Central memory CD8-positive, alpha-beta T cell (primary cell): ENCODE data around the gene LRRC37A2.
"Not testable (repeated sequence)": the region's sequence is repeated elsewhere in the genome, so short reads cannot be mapped to it uniquely, and the experiment has no call there.

Experiments used
- ATAC-seq: fragments of 150-1000 bp; cut with Tn5 transposase; replicated peaks from 2 replicates; pipeline ENCODE4 v1.10.0; 2022; ENCODE audit warnings: mild to moderate bottlenecking, moderate FRiP score, moderate number of reproducible peaks; ENCODE audit not compliant: poor library complexity, severe bottlenecking; ENCODE audit errors: extremely low read depth
- DNase-seq, 2 donors: peaks; one replicate each; pipeline ENCODE4 v3.0.0; 2021; ENCODE audit warnings: low spot score in 2 of 2
- H3K27ac Mint-ChIP-seq: one replicate; pipeline ENCODE4 v1.8.0; 2022; ENCODE audit warnings: low read depth, mild to moderate bottlenecking, moderate library complexity, mixed read lengths
- H3K27me3 Mint-ChIP-seq: one replicate; pipeline ENCODE4 v1.8.0; 2022; ENCODE audit warnings: mixed read lengths
- H3K36me3 Mint-ChIP-seq: one replicate; pipeline ENCODE4 v1.8.0; 2022; ENCODE audit warnings: mild to moderate bottlenecking, moderate library complexity, mixed read lengths; ENCODE audit not compliant: insufficient read depth
- H3K4me1 Mint-ChIP-seq: one replicate; pipeline ENCODE4 v1.8.0; 2022; ENCODE audit warnings: mixed read lengths
- H3K4me3 Mint-ChIP-seq: one replicate; pipeline ENCODE4 v1.8.0; 2022; ENCODE audit warnings: mild to moderate bottlenecking, moderate library complexity, mixed read lengths
- H3K9me3 Mint-ChIP-seq: one replicate; pipeline ENCODE4 v1.8.0; 2022; ENCODE audit warnings: mixed read lengths

LRRC37A2 gene

DNA sequence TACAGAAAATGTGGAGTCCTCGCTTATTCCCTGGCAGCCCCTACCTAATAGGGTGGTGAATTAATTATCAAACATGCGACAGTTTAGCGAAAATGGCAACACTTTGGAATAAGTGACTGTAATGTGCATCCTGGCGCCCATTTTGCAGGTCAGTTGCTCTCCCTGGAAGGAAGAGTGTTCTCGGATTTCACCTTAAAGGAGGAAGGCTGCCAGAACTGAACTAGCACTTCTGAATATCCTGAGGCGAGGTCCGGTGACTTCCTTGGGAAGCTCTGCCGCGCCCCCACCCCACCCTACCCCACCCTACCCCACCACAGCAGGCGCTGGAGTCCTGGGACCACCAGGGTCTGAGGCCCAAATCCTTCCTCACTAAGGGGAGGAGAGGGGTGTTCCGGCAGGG is at the start of gene LRRC37A2:
TSS of gene LRRC37A2 (plus strand) at position 301 of the 400 bp plus-strand sequence. CDS start 245 bp downstream, outside the sequence.
- not testable (repeated sequence) for H3K4me3 Mint-ChIP-seq, H3K27ac Mint-ChIP-seq, H3K9me3 Mint-ChIP-seq, H3K36me3 Mint-ChIP-seq, DNase-seq, H3K27me3 Mint-ChIP-seq, H3K4me1 Mint-ChIP-seq, ATAC-seq

DNA sequence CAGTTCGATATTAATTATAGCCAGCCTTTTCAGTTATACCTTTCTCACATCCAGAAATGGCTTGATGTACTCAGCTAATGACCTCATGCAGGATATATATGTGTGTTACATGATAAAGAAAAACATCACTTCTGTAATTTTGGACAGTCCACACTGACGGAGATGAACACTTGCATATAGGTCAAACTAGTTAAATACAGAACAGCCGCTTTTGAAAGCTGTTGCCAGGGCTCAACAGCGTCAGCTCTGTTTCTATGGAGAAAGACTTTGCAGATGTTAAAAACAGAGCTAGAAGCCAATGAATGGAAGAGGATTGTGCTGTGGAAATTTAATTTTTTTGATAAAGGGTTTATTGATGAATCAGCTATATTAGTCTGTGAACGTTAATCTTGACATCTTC is 44.6 kb upstream of the LRRC37A2 start:
- ATAC-seq, H3K9me3 Mint-ChIP-seq, H3K36me3 Mint-ChIP-seq, H3K27me3 Mint-ChIP-seq, H3K4me1 Mint-ChIP-seq, DNase-seq, H3K4me3 Mint-ChIP-seq, H3K27ac Mint-ChIP-seq: not testable (repeated sequence)

DNA sequence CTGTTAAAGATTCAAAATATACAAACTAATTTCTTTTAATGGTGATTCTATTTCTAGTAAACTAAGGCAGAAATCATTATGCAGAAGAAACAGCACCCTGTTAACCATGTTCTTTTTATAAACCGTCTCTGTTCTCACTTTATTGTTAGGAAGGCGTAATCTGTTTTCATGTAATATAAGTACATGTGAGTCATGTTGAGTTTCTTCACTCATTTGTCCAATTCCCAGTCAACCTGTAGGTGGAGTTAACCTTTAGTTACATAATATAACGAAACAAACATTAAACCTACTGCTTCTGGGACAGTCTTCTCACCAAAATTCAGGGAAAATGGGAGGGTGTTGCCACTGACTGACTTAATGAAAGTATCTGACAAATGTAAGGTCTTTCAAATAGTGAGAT is 37.8 kb upstream of the LRRC37A2 start:
- not testable (repeated sequence) for H3K4me3 Mint-ChIP-seq, H3K27me3 Mint-ChIP-seq, H3K4me1 Mint-ChIP-seq, DNase-seq, H3K27ac Mint-ChIP-seq, ATAC-seq, H3K9me3 Mint-ChIP-seq, H3K36me3 Mint-ChIP-seq

DNA sequence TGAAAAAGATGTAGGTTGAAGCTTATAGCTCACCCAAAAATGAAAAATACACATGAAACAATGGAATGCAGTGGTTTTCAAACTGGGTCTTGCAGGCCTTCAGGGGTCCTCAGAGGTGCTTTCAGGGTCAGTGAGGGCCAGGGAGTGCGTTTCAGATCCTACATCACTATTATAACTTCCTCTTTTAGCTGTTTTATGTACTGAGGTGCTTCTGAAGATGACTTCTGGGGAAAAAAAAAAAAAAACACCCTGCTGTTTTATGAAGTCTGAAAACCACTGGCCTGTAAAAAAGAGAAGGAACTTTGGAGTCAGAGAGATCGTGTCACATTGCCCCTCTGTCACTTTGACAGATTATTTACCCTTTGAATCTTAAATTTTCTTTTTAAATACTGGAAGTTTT is 36.7 kb upstream of the LRRC37A2 start:
- H3K36me3 Mint-ChIP-seq, result not testable (repeated sequence)

DNA sequence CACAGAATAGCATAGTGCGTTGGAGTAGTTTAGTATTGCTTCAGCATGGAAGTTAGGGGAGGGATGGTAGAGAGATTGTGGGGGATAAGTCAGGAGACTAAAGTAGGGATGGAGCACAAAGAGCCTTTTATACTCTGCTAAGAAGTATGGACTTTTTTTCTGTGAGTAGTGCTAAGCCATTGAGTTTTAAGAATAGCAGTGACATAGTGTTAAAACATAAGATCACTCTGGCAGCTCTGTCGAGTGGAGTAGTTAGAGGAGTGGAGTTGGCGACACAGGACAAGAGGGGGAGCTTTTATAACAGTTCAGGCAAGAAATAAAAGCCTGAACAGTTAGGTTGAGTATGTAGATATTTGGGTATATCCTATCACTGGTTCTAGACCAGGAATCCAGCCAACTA is 33.4 kb upstream of the LRRC37A2 start:
- DNase-seq, H3K27me3 Mint-ChIP-seq, H3K4me3 Mint-ChIP-seq, H3K36me3 Mint-ChIP-seq, ATAC-seq, H3K9me3 Mint-ChIP-seq, H3K27ac Mint-ChIP-seq, H3K4me1 Mint-ChIP-seq: not testable (repeated sequence)

More for the DNA sequence above, 36.7 kb upstream of the LRRC37A2 start:
- not testable (repeated sequence) for DNase-seq, H3K4me3 Mint-ChIP-seq, ATAC-seq, H3K27ac Mint-ChIP-seq, H3K27me3 Mint-ChIP-seq, H3K9me3 Mint-ChIP-seq, H3K4me1 Mint-ChIP-seq

DNA sequence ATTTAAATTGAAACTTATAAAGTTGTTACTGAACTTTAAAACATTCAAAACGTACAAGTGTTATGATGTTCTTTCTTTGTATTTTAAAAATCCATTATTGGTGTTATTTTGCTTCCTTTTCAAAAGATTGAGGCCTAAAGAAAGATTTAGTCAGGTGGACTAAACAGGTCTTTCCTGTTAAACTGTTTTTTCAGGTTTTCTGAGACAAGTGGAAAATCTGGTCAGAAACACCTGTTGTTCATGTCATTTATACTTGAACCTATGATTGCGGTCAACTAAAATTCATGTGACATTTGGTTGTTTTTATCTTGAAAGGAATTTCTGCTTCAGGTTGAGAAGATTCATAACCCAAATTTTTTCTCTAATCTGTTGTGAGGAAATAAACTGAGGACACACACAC is 31.0 kb upstream of the LRRC37A2 start:
- H3K36me3 Mint-ChIP-seq, H3K4me3 Mint-ChIP-seq, ATAC-seq, H3K27me3 Mint-ChIP-seq, H3K4me1 Mint-ChIP-seq, DNase-seq, H3K9me3 Mint-ChIP-seq, H3K27ac Mint-ChIP-seq: not testable (repeated sequence)

DNA sequence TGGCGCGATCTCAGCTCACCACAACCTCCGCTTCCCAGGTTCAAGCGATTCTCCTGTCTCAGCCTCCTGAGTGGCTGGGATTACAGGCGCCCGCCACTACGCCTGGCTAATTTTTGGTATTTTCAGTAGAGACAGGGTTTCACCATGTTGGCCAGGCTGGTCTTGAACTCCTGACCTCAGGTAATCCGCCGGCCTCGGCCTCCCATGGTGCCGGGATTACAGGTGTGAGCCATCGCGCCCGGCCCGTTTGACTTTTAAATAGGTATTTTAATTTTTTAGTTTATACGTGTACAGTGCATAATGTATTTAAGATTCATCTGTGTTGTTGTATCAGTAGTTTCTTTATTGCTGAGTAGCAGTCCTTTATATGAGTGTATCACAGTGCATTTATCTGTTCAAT is 20.2 kb upstream of the LRRC37A2 start:
- not testable (repeated sequence) for ATAC-seq, H3K36me3 Mint-ChIP-seq, DNase-seq, H3K4me1 Mint-ChIP-seq, H3K27ac Mint-ChIP-seq, H3K9me3 Mint-ChIP-seq, H3K27me3 Mint-ChIP-seq, H3K4me3 Mint-ChIP-seq

DNA sequence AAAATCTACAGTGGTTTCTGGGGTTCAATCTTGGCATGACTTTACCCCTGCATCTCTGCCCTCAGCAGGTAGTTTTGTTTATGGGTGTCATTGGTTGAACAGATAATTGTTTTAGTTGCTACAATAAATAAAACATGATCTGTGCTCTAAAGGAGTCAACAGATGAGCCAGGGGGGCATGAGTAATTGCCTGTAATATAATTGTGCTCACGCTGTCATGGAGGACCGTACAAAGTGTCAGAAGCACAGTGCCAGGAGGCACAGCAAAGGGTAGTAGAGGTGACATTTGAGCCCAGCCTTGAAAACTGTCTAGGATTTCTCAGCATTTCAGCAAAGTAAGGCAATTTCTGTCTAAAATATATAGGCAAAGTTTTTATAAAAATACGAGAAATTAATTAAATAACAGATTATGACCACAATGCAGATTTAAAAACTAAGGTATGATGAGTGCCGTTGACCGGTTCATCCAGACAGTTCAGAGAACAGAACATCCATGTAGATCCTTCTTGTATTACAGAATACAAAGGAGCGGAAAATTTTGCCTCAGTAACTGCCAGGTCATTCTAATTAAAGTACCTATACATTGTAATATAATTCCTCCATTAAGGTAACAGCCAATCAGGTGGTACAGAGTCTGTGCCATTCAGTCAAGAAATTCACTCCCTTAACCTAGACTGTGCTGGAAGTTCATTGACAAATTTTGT is 12.7 kb upstream of the LRRC37A2 start:
- ATAC-seq, result not testable (repeated sequence)

DNA sequence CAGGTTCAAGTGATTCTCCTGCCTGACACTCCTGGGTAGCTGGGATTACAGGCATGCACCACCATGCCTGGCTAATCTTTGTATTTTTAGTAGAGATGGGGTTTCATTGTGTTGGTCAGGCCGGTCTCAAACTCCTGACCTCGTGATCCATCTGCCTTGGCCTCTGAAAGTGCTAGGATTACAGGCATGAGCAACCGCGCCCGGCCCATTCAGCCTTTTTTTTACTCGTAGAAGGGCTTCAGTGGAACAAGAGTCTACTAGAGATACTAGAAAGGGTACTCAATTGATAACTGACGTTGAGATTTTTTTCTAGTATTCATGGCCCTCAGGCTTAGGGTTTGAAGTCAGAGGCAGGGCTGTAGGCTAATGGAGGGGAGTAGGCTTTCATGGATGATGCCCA is 6.4 kb upstream of the LRRC37A2 start:
- ATAC-seq, H3K27me3 Mint-ChIP-seq, DNase-seq, H3K27ac Mint-ChIP-seq, H3K9me3 Mint-ChIP-seq, H3K4me1 Mint-ChIP-seq, H3K4me3 Mint-ChIP-seq, H3K36me3 Mint-ChIP-seq: not testable (repeated sequence)

More for the DNA sequence above, 12.7 kb upstream of the LRRC37A2 start:
- not testable (repeated sequence) for DNase-seq, H3K36me3 Mint-ChIP-seq, H3K4me3 Mint-ChIP-seq, H3K27me3 Mint-ChIP-seq, H3K9me3 Mint-ChIP-seq, H3K27ac Mint-ChIP-seq, H3K4me1 Mint-ChIP-seq

DNA sequence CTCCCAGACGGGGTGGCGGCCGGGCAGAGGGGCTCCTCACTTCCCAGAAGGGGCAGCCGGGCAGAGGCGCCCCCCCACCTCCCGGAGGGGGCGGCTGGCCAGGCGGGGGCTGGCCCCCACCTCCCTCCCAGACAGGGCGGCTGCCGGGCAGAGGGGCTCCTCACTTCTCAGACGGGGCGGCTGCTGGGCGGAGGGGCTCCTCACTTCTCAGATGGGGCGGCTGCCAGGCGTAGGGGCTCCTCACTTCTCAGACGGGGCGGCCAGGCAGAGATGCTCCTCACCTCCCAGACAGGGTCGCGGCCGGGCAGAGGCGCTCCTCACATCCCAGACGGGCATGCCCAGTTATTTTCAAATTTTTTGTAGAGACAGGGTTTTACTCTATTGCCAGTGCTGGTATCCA is 22.4 kb downstream of the LRRC37A2 start:
- H3K27ac Mint-ChIP-seq, H3K9me3 Mint-ChIP-seq, H3K4me3 Mint-ChIP-seq, ATAC-seq, H3K27me3 Mint-ChIP-seq, DNase-seq, H3K36me3 Mint-ChIP-seq, H3K4me1 Mint-ChIP-seq: not testable (repeated sequence)

DNA sequence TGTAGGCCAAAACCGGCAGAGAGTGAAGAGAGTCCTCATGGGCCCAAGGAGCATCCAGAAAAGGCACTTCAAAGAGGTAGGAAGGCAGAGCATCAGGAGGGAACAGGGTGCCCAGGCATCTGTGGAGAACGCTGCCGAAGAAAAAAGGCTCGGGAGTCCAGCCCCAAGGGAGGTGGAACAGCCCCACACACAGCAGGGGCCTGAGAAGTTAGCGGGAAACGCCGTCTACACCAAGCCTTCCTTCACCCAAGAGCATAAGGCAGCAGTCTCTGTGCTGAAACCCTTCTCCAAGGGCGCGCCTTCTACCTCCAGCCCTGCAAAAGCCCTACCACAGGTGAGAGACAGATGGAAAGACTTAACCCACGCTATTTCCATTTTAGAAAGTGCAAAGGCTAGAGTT is 36.3 kb downstream of the LRRC37A2 start:
- H3K4me1 Mint-ChIP-seq, H3K9me3 Mint-ChIP-seq, H3K36me3 Mint-ChIP-seq, ATAC-seq, H3K27me3 Mint-ChIP-seq, H3K4me3 Mint-ChIP-seq, H3K27ac Mint-ChIP-seq: not testable (repeated sequence)
- DNase-seq, result peak in 1 of 2 donors; percentile 10

DNA sequence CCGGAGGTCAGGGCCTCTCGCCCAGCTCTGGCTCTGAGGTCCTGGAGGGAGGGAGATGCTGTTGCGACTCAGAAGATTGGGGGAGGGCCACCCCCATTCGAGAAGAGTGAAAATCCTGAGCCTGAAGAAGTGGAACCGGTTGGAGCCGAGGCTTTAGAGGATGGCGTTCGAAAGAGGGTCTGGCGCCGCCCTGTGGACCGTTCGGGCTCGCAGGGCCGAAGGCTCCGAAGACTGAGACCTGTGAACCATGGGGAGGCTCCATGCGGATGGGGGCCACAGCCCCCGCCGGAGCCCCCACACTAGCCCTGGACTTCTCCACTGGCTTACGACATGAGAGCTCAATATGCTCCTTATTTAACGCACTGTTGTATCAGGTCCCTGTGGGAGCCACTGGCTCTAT is 46.9 kb downstream of the LRRC37A2 start:
- H3K27ac Mint-ChIP-seq, result not testable (repeated sequence)

DNA sequence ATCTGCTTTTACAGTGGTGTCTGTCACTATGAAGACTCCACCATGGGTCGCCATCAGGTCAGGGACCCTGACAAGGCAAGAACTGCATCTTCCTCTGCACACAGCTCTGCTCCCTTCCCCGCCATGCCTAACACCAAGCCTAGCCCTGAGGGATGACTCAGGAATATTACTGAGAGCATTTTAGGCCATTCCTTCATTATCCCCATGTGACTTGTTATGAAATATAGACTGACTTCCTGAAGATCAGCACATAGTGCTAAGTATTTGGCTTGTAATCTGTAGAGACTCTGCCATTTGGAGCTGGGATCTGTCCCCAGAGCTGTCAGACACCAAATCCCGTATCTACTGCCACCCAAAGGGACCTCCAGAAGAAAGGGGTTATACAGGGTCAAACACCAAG is 47.8 kb downstream of the LRRC37A2 start:
- DNase-seq, result not testable (repeated sequence)

More for the DNA sequence above, 46.9 kb downstream of the LRRC37A2 start:
- not testable (repeated sequence) for H3K27me3 Mint-ChIP-seq, H3K36me3 Mint-ChIP-seq, H3K4me3 Mint-ChIP-seq, ATAC-seq, H3K4me1 Mint-ChIP-seq, DNase-seq, H3K9me3 Mint-ChIP-seq

More for the DNA sequence above, 47.8 kb downstream of the LRRC37A2 start:
- H3K4me1 Mint-ChIP-seq, H3K27me3 Mint-ChIP-seq, H3K36me3 Mint-ChIP-seq, H3K27ac Mint-ChIP-seq, H3K9me3 Mint-ChIP-seq, ATAC-seq, H3K4me3 Mint-ChIP-seq: not testable (repeated sequence)
